K562 (cell line): ENCODE results near the gene COPA. TPM values are rescaled to one million over a fixed set of nuclear protein-coding genes. Genes with fewer than 3 reads are reported as not detected.

Experiments used
- BMI1 ChIP-seq: fragments of 150-350 bp; IDR thresholded peaks from 2 replicates; pipeline ENCODE4 v1.6.1; 2014; ENCODE audit warnings: low read length
- E2F1 ChIP-seq: sonication (generic); formaldehyde crosslinking; IDR thresholded peaks from 2 replicates; pipeline ENCODE4 v1.8.1; 2023; ENCODE audit warnings: mild to moderate bottlenecking, missing genetic modification reagents, moderate library complexity
- FOXM1 ChIP-seq, 2 experiments: fragments of 450-650 bp in 1 of 2; sonication (generic) in 1 of 2; formaldehyde crosslinking in 1 of 2; IDR thresholded peaks; 2 replicates each; pipeline versions ENCODE4 v1.6.1 to v1.9.0; 2017 to 2022; ENCODE audit warnings: low read depth in 2 of 2, mild to moderate bottlenecking in 2 of 2, missing genetic modification reagents in 1 of 2, moderate library complexity in 1 of 2
- GATA2 ChIP-seq: sonication (generic); formaldehyde crosslinking; IDR thresholded peaks from 2 replicates; pipeline ENCODE4 v1.4.0; 2020; ENCODE audit warnings: mild to moderate bottlenecking, missing genetic modification reagents
- RBFOX2 ChIP-seq: fragments of 200-400 bp; formaldehyde crosslinking; IDR thresholded peaks from 2 replicates; pipeline ENCODE4 v1.6.1; 2017; ENCODE audit warnings: low read depth, mild to moderate bottlenecking, low read length, moderate library complexity
- SAFB ChIP-seq: fragments of 200-400 bp; formaldehyde crosslinking; IDR thresholded peaks from 2 replicates; pipeline ENCODE4 v1.6.1; 2017; ENCODE audit warnings: low read depth, low read length, borderline replicate concordance
- TGIF2 ChIP-seq: sonication (generic); formaldehyde crosslinking; IDR thresholded peaks from 2 replicates; pipeline ENCODE4 v1.8.1; 2022; ENCODE audit warnings: mild to moderate bottlenecking, missing genetic modification reagents, moderate library complexity
- THRA ChIP-seq: fragments of 450-650 bp; IDR thresholded peaks from 2 replicates; pipeline ENCODE4 v1.6.1; 2017; ENCODE audit warnings: mild to moderate bottlenecking, moderate library complexity
- ZBTB40 ChIP-seq, 2 experiments: fragments of 450-650 bp in 1 of 2; sonication (generic) in 1 of 2; formaldehyde crosslinking in 1 of 2; IDR thresholded peaks; 2 replicates each; pipeline versions ENCODE4 v1.7.1 to v1.9.0; 2016 to 2022; ENCODE audit warnings: inconsistent platforms in 1 of 2, mild to moderate bottlenecking in 1 of 2, missing genetic modification reagents in 1 of 2
- ZBTB7A ChIP-seq: IDR thresholded peaks from 2 replicates; pipeline ENCODE4 v1.6.1; 2011; ENCODE audit warnings: low read depth, mild to moderate bottlenecking, low read length, moderate library complexity, borderline replicate concordance; ENCODE audit not compliant: control insufficient read depth
- ZBTB9 ChIP-seq: fragments of 450-650 bp; formaldehyde crosslinking; IDR thresholded peaks from 2 replicates; pipeline ENCODE4 v1.4.0; 2020; ENCODE audit warnings: mild to moderate bottlenecking, moderate library complexity
- ZNF347 ChIP-seq: fragments of 450-650 bp; formaldehyde crosslinking; IDR thresholded peaks from 2 replicates; pipeline ENCODE4 v1.4.0; 2020; ENCODE audit warnings: low read depth, mild to moderate bottlenecking, moderate library complexity
- ZNF707 ChIP-seq: fragments of 250-450 bp; sonication (Bioruptor Pico); conservative IDR thresholded peaks from 2 replicates; pipeline ENCODE4 v1.8.0; 2022; ENCODE audit warnings: inconsistent platforms, mild to moderate bottlenecking, moderate library complexity
- polyA plus RNA-seq, 8 experiments: library from polyadenylated mRNA; depleted of rRNA in 4 of 8; stranded (reverse) in 5 of 8; unstranded in 3 of 8; fragments of >200 nt; fragmentation: Nextera tagmentation in 2 of 8; fragmentation: Illumina TruSeq in 1 of 8; extraction: Ambion mirVana in 2 of 8; extraction: Trizol in 1 of 8; gene quantifications; 2 replicates each; pipeline versions ENCODE4 v1.2.1 to v1.2.3, GENCODE V29; 2011 to 2014; ENCODE audit warnings: inconsistent platforms in 1 of 8, missing spikeins in 1 of 8
- total RNA-seq, 7 experiments: library from RNA; depleted of rRNA in 6 of 7; stranded (reverse); fragments of >200 nt in 6 of 7; fragmentation: Illumina TruSeq in 2 of 7; extraction: Trizol in 2 of 7; gene quantifications; 2 replicates each; pipeline versions ENCODE4 v1.2.1 to v1.2.3, GENCODE V29; 2011 to 2021; ENCODE audit warnings: low replicate concordance in 1 of 7

The COPA gene
- total and polyA plus RNA-seq, 9 of the 15 experiments (the other 6 are each of a cell fraction or from before 2014, with no cell fraction given): 49.8 to 222 (median 110) TPM

- TF ChIP-seq ZBTB9 (CRISPR knock-in tag): no peak
- TF ChIP-seq E2F1: no peak
- peak; percentile 79 for TF ChIP-seq THRA
- no peak for TF ChIP-seq TGIF2
- no peak; the same call in 1 of the 2 replicates for TF ChIP-seq RBFOX2
- no peak for TF ChIP-seq SAFB
- TF ChIP-seq GATA2 (CRISPR knock-in tag): no peak
- TF ChIP-seq FOXM1 (IDR thresholded peaks at IDR 0.05; ENCODE audit: low read depth): no peak
- TF ChIP-seq FOXM1 (CRISPR knock-in tag; IDR thresholded peaks at IDR 0.05; ENCODE audit: low read depth): no peak
- TF ChIP-seq ZBTB40 (IDR thresholded peaks at IDR 0.05): no peak
- no peak for TF ChIP-seq ZBTB40 (CRISPR knock-in tag; IDR thresholded peaks at IDR 0.05)
- no peak for TF ChIP-seq ZNF707 (CRISPR knock-in tag)
- no peak for TF ChIP-seq BMI1
- no peak for TF ChIP-seq ZNF347 (CRISPR knock-in tag)
- TF ChIP-seq ZBTB7A: peak; percentile 78; the same call in 1 of the 2 replicates
These were observed 19.3 kb upstream of the COPA start (continued) for GRCh38 chr1:160362168-160362957.
